Measurements from ENCODE around the gene CHKB. TPM values are rescaled to one million over a fixed set of nuclear protein-coding genes. Genes with fewer than 3 reads are reported as not detected.

Gene CHKB
- total and polyA plus RNA-seq, 2 of the 4 experiments (the other 2 are of a cell fraction): 8.1 to 36.9 TPM

DNA sequence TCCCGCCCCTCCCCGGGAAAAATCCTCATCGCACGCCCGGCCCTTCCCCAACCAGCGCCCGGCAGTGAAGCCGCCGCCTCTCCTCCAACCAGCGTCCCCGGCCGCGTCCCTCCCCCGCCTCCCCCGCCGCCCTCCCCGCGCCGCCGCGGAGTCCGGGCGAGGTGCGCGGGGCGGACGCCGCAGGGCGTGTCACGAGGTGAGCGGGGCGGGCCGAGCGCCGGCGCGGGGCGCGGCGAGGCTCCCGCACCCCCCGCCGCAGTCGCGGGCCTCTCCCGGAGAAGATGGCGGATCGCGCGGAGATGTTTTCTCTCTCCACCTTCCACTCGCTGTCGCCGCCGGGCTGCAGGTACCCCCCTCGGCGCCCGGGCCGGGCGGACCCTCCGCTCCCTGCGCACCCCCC, 17.9 kb upstream of the CHKB start, which contains the start of gene MAPK8IP2:
TSS of gene MAPK8IP2 (plus strand) at position 256 of the 400 bp plus-strand sequence. CDS start at position 282, 26 bp downstream.
- no peaks in the 10 kb centered on the region for H3K36me3 ChIP-seq (ENCODE audit: control insufficient read depth, insufficient read depth, low read length)
- BruUV-seq (replicated peaks): no TSS peak
- intact Hi-C loops (cut with micrococcal nuclease) (no loop called here), in situ Hi-C loops (cut with MboI; ENCODE audit: low sequenced_read_pairs) (no loop called here), dilution Hi-C loops (cut with HindIII; ENCODE audit: low sequenced_read_pairs, unreplicated experiment) (no loop called here)
- H3K9ac ChIP-seq (ENCODE audit: low read depth, low read length): no peak within 1 kb of the TSS
- DNase-seq: no peak
- H2AFZ ChIP-seq (replicated peaks; ENCODE audit: low read length, poor library complexity): peak within 1 kb of the TSS; percentile 26
- no peak within 1 kb of the TSS for H2BK5ac ChIP-seq (ENCODE audit: low read depth, low read length, poor library complexity, severe bottlenecking)
- H3K79me1 ChIP-seq (ENCODE audit: low read depth in 1 of 2, low read length in 2 of 2): no peaks in the 10 kb centered on the region
- peak within 1 kb of the TSS; percentile 14; the same call in 1 of the 2 replicates for H3K4me3 ChIP-seq (ENCODE audit: insufficient read depth, low read depth, low read length)
- 0 out of 2 replicates have a peak, but pooled peaks cover 6% of the 10 kb centered on the region for H3K9me1 ChIP-seq (ENCODE audit: insufficient read depth, low read length)
- H3K18ac ChIP-seq (ENCODE audit: low read depth, low read length): no peak within 1 kb of the TSS
- peak; percentile 62 for ATAC-seq (ENCODE audit: low read depth)
- H4K91ac ChIP-seq (ENCODE audit: insufficient read depth, low read depth, low read length): no peak within 1 kb of the TSS
- peaks cover 10% of the 10 kb centered on the region for H4K20me1 ChIP-seq (ENCODE audit: insufficient read depth, low read length)
- no peaks in the 10 kb centered on the region for H3K4me1 ChIP-seq (ENCODE audit: control insufficient read depth, insufficient read depth, low read length)
- no peak within 1 kb of the TSS for H3K4me2 ChIP-seq (ENCODE audit: low read depth, low read length)
- no peak within 1 kb of the TSS for H3K14ac ChIP-seq (replicated peaks; ENCODE audit: low read depth, low read length)
- H2AK5ac ChIP-seq (ENCODE audit: low read depth, low read length): no peak within 1 kb of the TSS
- WGBS, 2 experiments (ENCODE audit: extremely low coverage in 2 of 2, insufficient read length in 1 of 2): 0% methylated on average over 2 of the region's 61 CpGs; no CpG with 5 or more reads in 1 of the 2 experiments
- 0 out of 2 replicates have a peak, but pooled peaks cover 2% of the 10 kb centered on the region for H3K9me3 ChIP-seq (ENCODE audit: control insufficient read depth, insufficient read depth, low read length)
- no peak within 1 kb of the TSS for H2BK20ac ChIP-seq (ENCODE audit: low read depth, low read length)
- H3K4ac ChIP-seq (ENCODE audit: low read depth, low read length): no peak within 1 kb of the TSS
- H4K5ac ChIP-seq (ENCODE audit: low read depth, low read length): no peak within 1 kb of the TSS
- TF ChIP-seq CEBPB (IDR thresholded peaks at IDR 0.05; ENCODE audit: low read depth, low read length) (no peak), POLR2A (IDR thresholded peaks at IDR 0.05; ENCODE audit: low read depth, low read length) (no peak), CHD1 (IDR thresholded peaks at IDR 0.05; ENCODE audit: low read depth, low read length) (no peak), RAD21 (IDR thresholded peaks at IDR 0.05; ENCODE audit: low read length) (no peak), NFE2L2 (IDR thresholded peaks at IDR 0.05; ENCODE audit: low read depth, low read length) (no peak), MAFK (IDR thresholded peaks at IDR 0.05; ENCODE audit: low read depth, low read length) (no peak), SMC3 (IDR thresholded peaks at IDR 0.05; ENCODE audit: low read depth, low read length) (no peak)
- TF ChIP-seq, protein P1, sequence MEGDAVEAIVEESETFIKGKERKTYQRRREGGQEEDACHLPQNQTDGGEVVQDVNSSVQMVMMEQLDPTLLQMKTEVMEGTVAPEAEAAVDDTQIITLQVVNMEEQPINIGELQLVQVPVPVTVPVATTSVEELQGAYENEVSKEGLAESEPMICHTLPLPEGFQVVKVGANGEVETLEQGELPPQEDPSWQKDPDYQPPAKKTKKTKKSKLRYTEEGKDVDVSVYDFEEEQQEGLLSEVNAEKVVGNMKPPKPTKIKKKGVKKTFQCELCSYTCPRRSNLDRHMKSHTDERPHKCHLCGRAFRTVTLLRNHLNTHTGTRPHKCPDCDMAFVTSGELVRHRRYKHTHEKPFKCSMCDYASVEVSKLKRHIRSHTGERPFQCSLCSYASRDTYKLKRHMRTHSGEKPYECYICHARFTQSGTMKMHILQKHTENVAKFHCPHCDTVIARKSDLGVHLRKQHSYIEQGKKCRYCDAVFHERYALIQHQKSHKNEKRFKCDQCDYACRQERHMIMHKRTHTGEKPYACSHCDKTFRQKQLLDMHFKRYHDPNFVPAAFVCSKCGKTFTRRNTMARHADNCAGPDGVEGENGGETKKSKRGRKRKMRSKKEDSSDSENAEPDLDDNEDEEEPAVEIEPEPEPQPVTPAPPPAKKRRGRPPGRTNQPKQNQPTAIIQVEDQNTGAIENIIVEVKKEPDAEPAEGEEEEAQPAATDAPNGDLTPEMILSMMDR (conservative IDR thresholded peaks at IDR 0.05; ENCODE audit: low read depth, low read length): no peak
- ChIA-PET CTCF (no interaction called here), POLR2A (ENCODE audit: unreplicated experiment) (no interaction called here)
- H3K27me3 ChIP-seq (ENCODE audit: control insufficient read depth, insufficient read depth, low read length): peaks cover 49% of the 10 kb centered on the region
- no peak within 1 kb of the TSS for H2AK9ac ChIP-seq (replicated peaks; ENCODE audit: low read depth, low read length, poor library complexity)
- no peak within 1 kb of the TSS for H3K23ac ChIP-seq (ENCODE audit: low read depth, low read length)
- no peak within 1 kb of the TSS for H3K27ac ChIP-seq (ENCODE audit: insufficient read depth, low read length)
- H4K8ac ChIP-seq (ENCODE audit: low read depth in 2 of 2, low read length in 2 of 2): no peak within 1 kb of the TSS
- H2BK15ac ChIP-seq (ENCODE audit: low read depth, low read length): no peak within 1 kb of the TSS
- no peak within 1 kb of the TSS for H2BK120ac ChIP-seq (ENCODE audit: low read depth, low read length)
- H3K56ac ChIP-seq (ENCODE audit: extremely low read depth, insufficient read depth, low read length): no peak within 1 kb of the TSS
